Measurements from ENCODE around the gene CCDC192.

GRCh38 chr5:127697894-127698600 is 5.1 kb upstream of the CCDC192 start:
- TF ChIP-seq ZBTB1 (tag by site-specific recombination; IDR thresholded peaks at IDR 0.05) = no peak
- TF ChIP-seq ZNF776 (tag by site-specific recombination; IDR thresholded peaks at IDR 0.05; ENCODE audit: borderline replicate concordance) = no peak
- no peak for TF ChIP-seq ZNF174 (tag by site-specific recombination; IDR thresholded peaks at IDR 0.05)
- TF ChIP-seq, protein P1, sequence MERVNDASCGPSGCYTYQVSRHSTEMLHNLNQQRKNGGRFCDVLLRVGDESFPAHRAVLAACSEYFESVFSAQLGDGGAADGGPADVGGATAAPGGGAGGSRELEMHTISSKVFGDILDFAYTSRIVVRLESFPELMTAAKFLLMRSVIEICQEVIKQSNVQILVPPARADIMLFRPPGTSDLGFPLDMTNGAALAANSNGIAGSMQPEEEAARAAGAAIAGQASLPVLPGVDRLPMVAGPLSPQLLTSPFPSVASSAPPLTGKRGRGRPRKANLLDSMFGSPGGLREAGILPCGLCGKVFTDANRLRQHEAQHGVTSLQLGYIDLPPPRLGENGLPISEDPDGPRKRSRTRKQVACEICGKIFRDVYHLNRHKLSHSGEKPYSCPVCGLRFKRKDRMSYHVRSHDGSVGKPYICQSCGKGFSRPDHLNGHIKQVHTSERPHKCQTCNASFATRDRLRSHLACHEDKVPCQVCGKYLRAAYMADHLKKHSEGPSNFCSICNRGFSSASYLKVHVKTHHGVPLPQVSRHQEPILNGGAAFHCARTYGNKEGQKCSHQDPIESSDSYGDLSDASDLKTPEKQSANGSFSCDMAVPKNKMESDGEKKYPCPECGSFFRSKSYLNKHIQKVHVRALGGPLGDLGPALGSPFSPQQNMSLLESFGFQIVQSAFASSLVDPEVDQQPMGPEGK (tag by site-specific recombination; IDR thresholded peaks at IDR 0.05) = no peak
- TF ChIP-seq ZBTB17 (tag by site-specific recombination; IDR thresholded peaks at IDR 0.05) = no peak
- TF ChIP-seq CTCF (tag by site-specific recombination; IDR thresholded peaks at IDR 0.05) = no peak
